ENCODE measurements around the gene KANSL1. TPM values are rescaled to one million over a fixed set of nuclear protein-coding genes. Genes with fewer than 3 reads are reported as not detected.

Gene KANSL1
- total RNA-seq, 1 donor from 2014 or later, result 99.8 TPM

DNA sequence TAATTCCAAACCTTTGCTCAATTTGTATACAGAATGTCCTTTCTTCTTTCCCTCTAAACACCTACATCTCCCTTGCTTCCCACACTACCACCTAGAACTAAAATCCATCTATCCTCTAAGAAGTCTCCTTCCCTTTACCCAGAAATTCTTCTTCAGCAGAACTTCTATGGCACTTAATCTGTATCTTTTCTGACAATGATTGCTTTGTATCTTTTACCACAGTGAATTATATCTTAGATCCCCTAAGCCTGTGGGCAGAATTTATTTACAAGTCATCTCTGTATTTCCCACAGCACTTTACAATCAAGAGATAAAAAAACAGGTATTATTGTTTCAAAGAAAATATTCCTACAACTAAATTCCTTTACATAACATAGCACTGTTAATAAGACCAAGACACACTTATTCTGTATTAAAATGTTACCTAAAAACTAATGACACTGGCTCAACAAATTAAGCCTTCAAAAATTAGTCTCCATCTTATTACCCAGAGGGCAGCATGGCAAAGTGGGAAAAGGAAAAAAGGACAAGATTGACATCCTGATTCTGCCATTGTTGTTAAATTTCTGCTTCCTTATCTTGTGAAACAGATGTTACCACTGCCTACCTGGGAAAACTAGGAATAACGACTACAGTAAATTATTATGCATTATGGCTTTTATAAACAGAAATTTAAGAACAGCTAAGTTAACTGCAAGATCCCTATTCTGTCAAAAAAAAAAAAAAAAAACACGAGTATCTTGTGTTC, 42.8 kb downstream of the KANSL1 start:
- no peak overlapping the region for H3K4me2 ChIP-seq (ENCODE audit: low read length)
- Mint-ChIP-seq H3K9me3 (ENCODE audit: unreplicated experiment) (no peaks in the 10 kb centered on the region), H3K4me1 (ENCODE audit: low read depth, unreplicated experiment) (peaks cover 42% of the 10 kb centered on the region), H3K4me3 (ENCODE audit: unreplicated experiment) (no peak overlapping the region), H3K36me3 (ENCODE audit: low read depth, unreplicated experiment) (peaks cover 3% of the 10 kb centered on the region), H3K27ac (ENCODE audit: unreplicated experiment) (no peak overlapping the region), H3K27me3 (ENCODE audit: low read depth, unreplicated experiment) (no peaks in the 10 kb centered on the region)
- H3K9ac ChIP-seq (ENCODE audit: low read length), result no peak overlapping the region
- no peaks in the 10 kb centered on the region for H3K36me3 ChIP-seq (ENCODE audit: insufficient read depth, low read length)
- H2AFZ ChIP-seq (ENCODE audit: low read depth, low read length), result no peak overlapping the region
- H3K27me3 ChIP-seq (ENCODE audit: insufficient read depth, low read length), result no peaks in the 10 kb centered on the region
- no peaks in the 10 kb centered on the region for H3K9me3 ChIP-seq (ENCODE audit: insufficient read depth, low read depth, low read length)
- no peak overlapping the region for H3K4me3 ChIP-seq (ENCODE audit: insufficient read depth, low read depth, low read length)
- H4K20me1 ChIP-seq (ENCODE audit: insufficient read depth, low read length), result peaks cover 95% of the 10 kb centered on the region
- FAIRE-seq (no peak), DNase-seq (ENCODE audit: low read depth) (no peak)
- peaks cover 12% of the 10 kb centered on the region for H3K4me1 ChIP-seq (ENCODE audit: insufficient read depth, low read length)
- peaks cover 98% of the 10 kb centered on the region for H3K79me2 ChIP-seq (ENCODE audit: insufficient read depth, low read length)
- no peak overlapping the region for H3K27ac ChIP-seq (ENCODE audit: low read depth, low read length)
- TF ChIP-seq EZH2 (IDR thresholded peaks at IDR 0.05; ENCODE audit: insufficient read depth, low read length), result no peak
- TF ChIP-seq, protein P1, sequence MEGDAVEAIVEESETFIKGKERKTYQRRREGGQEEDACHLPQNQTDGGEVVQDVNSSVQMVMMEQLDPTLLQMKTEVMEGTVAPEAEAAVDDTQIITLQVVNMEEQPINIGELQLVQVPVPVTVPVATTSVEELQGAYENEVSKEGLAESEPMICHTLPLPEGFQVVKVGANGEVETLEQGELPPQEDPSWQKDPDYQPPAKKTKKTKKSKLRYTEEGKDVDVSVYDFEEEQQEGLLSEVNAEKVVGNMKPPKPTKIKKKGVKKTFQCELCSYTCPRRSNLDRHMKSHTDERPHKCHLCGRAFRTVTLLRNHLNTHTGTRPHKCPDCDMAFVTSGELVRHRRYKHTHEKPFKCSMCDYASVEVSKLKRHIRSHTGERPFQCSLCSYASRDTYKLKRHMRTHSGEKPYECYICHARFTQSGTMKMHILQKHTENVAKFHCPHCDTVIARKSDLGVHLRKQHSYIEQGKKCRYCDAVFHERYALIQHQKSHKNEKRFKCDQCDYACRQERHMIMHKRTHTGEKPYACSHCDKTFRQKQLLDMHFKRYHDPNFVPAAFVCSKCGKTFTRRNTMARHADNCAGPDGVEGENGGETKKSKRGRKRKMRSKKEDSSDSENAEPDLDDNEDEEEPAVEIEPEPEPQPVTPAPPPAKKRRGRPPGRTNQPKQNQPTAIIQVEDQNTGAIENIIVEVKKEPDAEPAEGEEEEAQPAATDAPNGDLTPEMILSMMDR (IDR thresholded peaks at IDR 0.05; ENCODE audit: insufficient read depth, low read depth, low read length), result no peak

DNA sequence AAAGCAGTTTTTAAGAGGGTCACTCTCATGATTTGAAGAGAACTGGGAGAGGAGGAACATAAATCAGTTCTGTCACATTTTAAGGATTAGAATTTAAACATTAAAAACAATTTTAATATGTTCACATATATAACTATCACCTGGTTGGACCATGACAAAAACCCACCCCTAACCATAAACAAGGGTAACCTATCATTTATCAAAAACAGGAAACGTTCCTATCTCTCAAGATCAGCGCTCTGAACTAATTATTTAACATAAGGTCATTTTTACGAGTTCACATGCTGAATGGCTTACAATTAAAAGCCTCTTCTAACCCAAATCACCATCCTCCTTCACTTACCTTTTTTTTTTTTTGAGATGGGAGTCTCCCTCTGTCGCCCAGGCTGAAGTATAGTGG, 45.0 kb downstream of the KANSL1 start:
- H3K4me1 Mint-ChIP-seq (ENCODE audit: low read depth, unreplicated experiment), result peaks cover 38% of the 10 kb centered on the region
- H3K4me3 Mint-ChIP-seq (ENCODE audit: unreplicated experiment), result no peak overlapping the region
- no peaks in the 10 kb centered on the region for H3K9me3 Mint-ChIP-seq (ENCODE audit: unreplicated experiment)
- H3K27ac Mint-ChIP-seq (ENCODE audit: unreplicated experiment), result no peak overlapping the region
- H3K27ac ChIP-seq (ENCODE audit: low read depth, low read length), result no peak overlapping the region
- TF ChIP-seq, protein P1 (IDR thresholded peaks at IDR 0.05; ENCODE audit: insufficient read depth, low read depth, low read length), result no peak
- TF ChIP-seq EZH2 (IDR thresholded peaks at IDR 0.05; ENCODE audit: insufficient read depth, low read length), result no peak
- H2AFZ ChIP-seq (ENCODE audit: low read depth, low read length), result no peak overlapping the region
- H3K4me2 ChIP-seq (ENCODE audit: low read length), result no peak overlapping the region
- no peaks in the 10 kb centered on the region for H3K27me3 ChIP-seq (ENCODE audit: insufficient read depth, low read length)
- H3K27me3 Mint-ChIP-seq (ENCODE audit: low read depth, unreplicated experiment), result no peaks in the 10 kb centered on the region
- no peak for DNase-seq (ENCODE audit: low read depth)
- H3K36me3 ChIP-seq (ENCODE audit: insufficient read depth, low read length), result no peaks in the 10 kb centered on the region
- no peak overlapping the region for H3K9ac ChIP-seq (ENCODE audit: low read length)
- H3K79me2 ChIP-seq (ENCODE audit: insufficient read depth, low read length), result peaks cover 95% of the 10 kb centered on the region
- no peak overlapping the region for H3K4me3 ChIP-seq (ENCODE audit: insufficient read depth, low read depth, low read length)
- H4K20me1 ChIP-seq (ENCODE audit: insufficient read depth, low read length), result peaks cover 91% of the 10 kb centered on the region
- H3K9me3 ChIP-seq (ENCODE audit: insufficient read depth, low read depth, low read length), result no peaks in the 10 kb centered on the region
- no peak for FAIRE-seq
- no peaks in the 10 kb centered on the region for H3K4me1 ChIP-seq (ENCODE audit: insufficient read depth, low read length)
- H3K36me3 Mint-ChIP-seq (ENCODE audit: low read depth, unreplicated experiment), result peaks cover 3% of the 10 kb centered on the region

DNA sequence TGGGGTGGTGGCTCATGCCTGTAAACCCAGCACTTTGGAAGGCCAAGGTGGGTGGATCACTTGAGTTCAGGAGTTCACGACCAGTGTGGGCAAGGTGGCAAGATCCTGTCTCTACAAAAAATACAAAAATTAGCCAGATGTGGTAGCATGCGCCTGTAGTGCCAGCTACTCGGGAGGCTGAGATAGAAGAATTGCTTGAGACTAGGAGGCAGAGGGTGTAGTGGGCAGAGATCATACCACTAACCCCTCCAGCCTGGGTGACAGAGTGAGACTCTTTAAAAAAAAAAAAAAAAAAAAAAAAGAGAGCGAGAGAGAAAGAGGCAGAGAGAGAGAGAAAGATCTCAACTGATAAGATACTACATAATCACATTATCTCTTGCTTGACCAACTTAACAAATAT, 45.9 kb downstream of the KANSL1 start:
- H3K4me3 ChIP-seq (ENCODE audit: insufficient read depth, low read depth, low read length), result no peak overlapping the region
- H3K27me3 ChIP-seq (ENCODE audit: insufficient read depth, low read length), result no peaks in the 10 kb centered on the region
- Mint-ChIP-seq H3K27me3 (ENCODE audit: low read depth, unreplicated experiment) (no peaks in the 10 kb centered on the region), H3K4me1 (ENCODE audit: low read depth, unreplicated experiment) (peaks cover 31% of the 10 kb centered on the region), H3K4me3 (ENCODE audit: unreplicated experiment) (no peak overlapping the region), H3K9me3 (ENCODE audit: unreplicated experiment) (no peaks in the 10 kb centered on the region), H3K36me3 (ENCODE audit: low read depth, unreplicated experiment) (peaks cover 3% of the 10 kb centered on the region), H3K27ac (ENCODE audit: unreplicated experiment) (no peak overlapping the region)
- TF ChIP-seq, protein P1 (IDR thresholded peaks at IDR 0.05; ENCODE audit: insufficient read depth, low read depth, low read length), result no peak
- TF ChIP-seq EZH2 (IDR thresholded peaks at IDR 0.05; ENCODE audit: insufficient read depth, low read length), result no peak
- no peak overlapping the region for H2AFZ ChIP-seq (ENCODE audit: low read depth, low read length)
- H4K20me1 ChIP-seq (ENCODE audit: insufficient read depth, low read length), result peaks cover 91% of the 10 kb centered on the region
- no peak for FAIRE-seq
- peaks cover 95% of the 10 kb centered on the region for H3K79me2 ChIP-seq (ENCODE audit: insufficient read depth, low read length)
- no peak for DNase-seq (ENCODE audit: low read depth)
- H3K9me3 ChIP-seq (ENCODE audit: insufficient read depth, low read depth, low read length), result no peaks in the 10 kb centered on the region
- no peaks in the 10 kb centered on the region for H3K4me1 ChIP-seq (ENCODE audit: insufficient read depth, low read length)
- no peak overlapping the region for H3K4me2 ChIP-seq (ENCODE audit: low read length)
- no peaks in the 10 kb centered on the region for H3K36me3 ChIP-seq (ENCODE audit: insufficient read depth, low read length)
- no peak overlapping the region for H3K27ac ChIP-seq (ENCODE audit: low read depth, low read length)
- H3K9ac ChIP-seq (ENCODE audit: low read length), result no peak overlapping the region
